Measurements from ENCODE around the gene NEU3. TPM values are rescaled to one million over a fixed set of nuclear protein-coding genes. Genes with fewer than 3 reads are reported as not detected.
"Not testable (repeated sequence)": the region's sequence is repeated elsewhere in the genome, so short reads cannot be mapped to it uniquely, and the experiment has no call there.

NEU3 gene
- total RNA-seq, 4 donors from 2014 or later = 2.6 to 11.7 (median 3.9) TPM

GRCh38 chr11:75047191-75047590, 58.5 kb downstream of the NEU3 start:
- Histone ChIP-seq H3K4me1 (no peaks in the 10 kb centered on the region), H3K27ac (no peak overlapping the region), H3K9me3 (peaks cover 1 to 3% of the 10 kb centered on the region in 2 donors), H3K27me3 (no peaks in the 10 kb centered on the region), H3K36me3 (no peaks in the 10 kb centered on the region), H3K4me3 (no peak overlapping the region)
- intact Hi-C loops (cut with DNase I; ENCODE audit: low total_unique reads) = no loop called here
- in situ Hi-C loops (cut with MboI; ENCODE audit: low pct_ligation_motif_present in 1 of 4, low pct_unique_long_range_greater_than_20kb in 1 of 4, low sequenced_read_pairs in 3 of 4) = no loop called here
- no peak for DNase-seq
- TF ChIP-seq POLR2AphosphoS5 (IDR thresholded peaks at IDR 0.05) (no peak), EP300 (IDR thresholded peaks at IDR 0.05; ENCODE audit: low read depth) (no peak), POLR2A (IDR thresholded peaks at IDR 0.05) (no peak)
- TF ChIP-seq, protein P1, sequence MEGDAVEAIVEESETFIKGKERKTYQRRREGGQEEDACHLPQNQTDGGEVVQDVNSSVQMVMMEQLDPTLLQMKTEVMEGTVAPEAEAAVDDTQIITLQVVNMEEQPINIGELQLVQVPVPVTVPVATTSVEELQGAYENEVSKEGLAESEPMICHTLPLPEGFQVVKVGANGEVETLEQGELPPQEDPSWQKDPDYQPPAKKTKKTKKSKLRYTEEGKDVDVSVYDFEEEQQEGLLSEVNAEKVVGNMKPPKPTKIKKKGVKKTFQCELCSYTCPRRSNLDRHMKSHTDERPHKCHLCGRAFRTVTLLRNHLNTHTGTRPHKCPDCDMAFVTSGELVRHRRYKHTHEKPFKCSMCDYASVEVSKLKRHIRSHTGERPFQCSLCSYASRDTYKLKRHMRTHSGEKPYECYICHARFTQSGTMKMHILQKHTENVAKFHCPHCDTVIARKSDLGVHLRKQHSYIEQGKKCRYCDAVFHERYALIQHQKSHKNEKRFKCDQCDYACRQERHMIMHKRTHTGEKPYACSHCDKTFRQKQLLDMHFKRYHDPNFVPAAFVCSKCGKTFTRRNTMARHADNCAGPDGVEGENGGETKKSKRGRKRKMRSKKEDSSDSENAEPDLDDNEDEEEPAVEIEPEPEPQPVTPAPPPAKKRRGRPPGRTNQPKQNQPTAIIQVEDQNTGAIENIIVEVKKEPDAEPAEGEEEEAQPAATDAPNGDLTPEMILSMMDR (IDR thresholded peaks at IDR 0.05) = no peak
- 88 to 92% methylated on average over 3 to 4 of the region's 4 CpGs for whole genome bisulfite sequencing, 2 donors (ENCODE audit: low coverage in 1 of 2)

- H3K4me1 ChIP-seq; H3K4me3 ChIP-seq; H3K27ac ChIP-seq; H3K36me3 ChIP-seq; in situ Hi-C loops (cut with MboI; ENCODE audit: low pct_ligation_motif_present in 1 of 4, low pct_unique_long_range_greater_than_20kb in 1 of 4, low sequenced_read_pairs in 3 of 4); H3K27me3 ChIP-seq; intact Hi-C loops (cut with DNase I; ENCODE audit: low total_unique reads): not testable (repeated sequence)
- H3K9me3 ChIP-seq = peaks cover 9 to 13% of the 10 kb centered on the region in 2 donors
- WGBS, 2 donors (ENCODE audit: low coverage in 1 of 2) = 51 to 52% methylated on average over 7 to 8 of the region's 8 CpGs
- DNase-seq = peak; percentile 42
Observed at GRCh38 chr11:75049501-75050266, 61.0 kb downstream of the NEU3 start.

DNA sequence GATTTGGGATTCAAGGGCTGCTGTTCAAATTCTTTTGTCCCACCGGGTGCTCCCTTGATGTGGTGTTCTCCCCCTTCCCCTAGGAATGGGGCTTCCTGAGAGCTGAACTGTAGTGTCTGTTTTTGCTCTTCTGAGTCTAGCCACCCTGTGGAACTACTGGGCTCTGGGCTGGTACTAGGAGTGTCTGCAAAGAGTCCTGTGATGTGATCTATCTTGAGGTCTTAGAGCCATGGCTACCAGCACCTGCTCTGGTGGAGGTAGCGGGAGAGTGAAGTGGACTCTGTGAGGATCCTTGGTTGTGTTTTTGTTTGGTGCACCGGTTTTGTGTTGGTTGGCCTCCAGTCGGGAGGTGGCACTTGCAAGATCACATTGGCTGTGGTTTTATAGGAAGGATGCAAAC, 61.8 kb downstream of the NEU3 start:
- Histone ChIP-seq H3K9me3 (peaks cover 9 to 13% of the 10 kb centered on the region in 2 donors), H3K27ac (no peak overlapping the region), H3K36me3 (no peaks in the 10 kb centered on the region), H3K4me3 (no peak overlapping the region), H3K27me3 (no peaks in the 10 kb centered on the region), H3K4me1 (no peaks in the 10 kb centered on the region)
- TF ChIP-seq POLR2AphosphoS5 (IDR thresholded peaks at IDR 0.05) = no peak
- no peak for TF ChIP-seq POLR2A (IDR thresholded peaks at IDR 0.05)
- no peak for TF ChIP-seq EP300 (IDR thresholded peaks at IDR 0.05; ENCODE audit: low read depth)
- TF ChIP-seq, protein P1 (IDR thresholded peaks at IDR 0.05) = no peak
- WGBS, 2 donors (ENCODE audit: low coverage in 1 of 2) = 76 to 100% methylated on average over 3 to 4 of the region's 4 CpGs
- intact Hi-C loops (cut with DNase I; ENCODE audit: low total_unique reads) (no loop called here), in situ Hi-C loops (cut with MboI; ENCODE audit: low pct_ligation_motif_present in 1 of 4, low pct_unique_long_range_greater_than_20kb in 1 of 4, low sequenced_read_pairs in 3 of 4) (no loop called here)
- DNase-seq = no peak

DNA sequence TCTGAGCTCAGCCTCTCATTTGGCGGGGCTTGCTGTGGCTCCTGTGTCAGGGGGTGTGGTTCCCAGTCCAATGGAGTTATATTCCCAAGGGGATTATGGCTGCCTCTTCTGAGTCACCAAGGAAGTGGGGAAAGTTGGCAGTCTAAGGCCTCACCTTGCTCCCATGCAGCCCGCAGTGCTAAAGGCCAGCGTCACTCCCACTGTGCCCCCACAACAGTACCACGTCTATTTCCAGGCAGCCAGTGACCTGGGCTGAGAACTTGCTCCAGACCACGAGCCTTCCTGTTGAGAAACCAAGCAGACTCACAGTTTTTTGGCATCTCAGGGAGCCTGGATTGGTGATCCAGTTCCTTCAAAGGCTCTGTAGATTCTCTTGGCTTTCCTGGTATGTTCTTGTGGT, 62.3 kb downstream of the NEU3 start:
- Histone ChIP-seq H3K27ac (no peak overlapping the region), H3K27me3 (no peaks in the 10 kb centered on the region), H3K9me3 (peaks cover 9 to 13% of the 10 kb centered on the region in 2 donors), H3K4me1 (no peaks in the 10 kb centered on the region), H3K36me3 (no peaks in the 10 kb centered on the region), H3K4me3 (no peak overlapping the region)
- DNase-seq = no peak
- WGBS, 2 donors (ENCODE audit: low coverage in 1 of 2) = 60 to 80% methylated on average over 1 to 5 of the region's 5 CpGs
- TF ChIP-seq, protein P1 (IDR thresholded peaks at IDR 0.05) = no peak
- TF ChIP-seq POLR2A (IDR thresholded peaks at IDR 0.05) = no peak
- in situ Hi-C loops (cut with MboI; ENCODE audit: low pct_ligation_motif_present in 1 of 4, low pct_unique_long_range_greater_than_20kb in 1 of 4, low sequenced_read_pairs in 3 of 4) (no loop called here), intact Hi-C loops (cut with DNase I; ENCODE audit: low total_unique reads) (no loop called here)

DNA sequence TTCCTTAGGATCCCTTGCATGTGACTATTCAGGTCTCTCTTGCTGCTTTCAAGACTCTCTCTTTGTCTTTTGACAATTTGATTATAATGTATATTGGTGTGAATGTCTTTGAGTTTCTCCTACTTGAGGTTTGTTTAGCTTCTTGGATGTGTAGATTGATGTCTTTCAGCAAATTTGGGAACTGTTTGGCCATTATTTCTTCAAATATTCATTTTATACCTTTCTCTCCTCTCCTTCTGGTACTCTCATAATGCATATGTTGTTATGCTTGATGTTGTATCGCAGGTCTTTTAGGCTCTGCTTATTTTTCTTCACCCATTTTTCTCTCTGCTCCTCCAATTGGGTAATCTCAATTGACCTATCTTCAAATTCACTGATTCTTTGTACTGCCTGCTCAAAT, 63.7 kb downstream of the NEU3 start:
- H3K27me3 ChIP-seq = no peaks in the 10 kb centered on the region
- WGBS, 2 donors (ENCODE audit: low coverage in 1 of 2) = 75 to 96% methylated on average over 1 of the region's 1 CpG
- H3K4me1 ChIP-seq = no peaks in the 10 kb centered on the region
- TF ChIP-seq POLR2AphosphoS5 (IDR thresholded peaks at IDR 0.05) (no peak), EP300 (IDR thresholded peaks at IDR 0.05; ENCODE audit: low read depth) (no peak), POLR2A (IDR thresholded peaks at IDR 0.05) (no peak)
- TF ChIP-seq, protein P1 (IDR thresholded peaks at IDR 0.05) = no peak
- no peaks in the 10 kb centered on the region for H3K36me3 ChIP-seq
- peaks cover 9 to 13% of the 10 kb centered on the region in 2 donors for H3K9me3 ChIP-seq
- no peak for DNase-seq
- in situ Hi-C loops (cut with MboI; ENCODE audit: low pct_ligation_motif_present in 1 of 4, low pct_unique_long_range_greater_than_20kb in 1 of 4, low sequenced_read_pairs in 3 of 4) = no loop called here
- no peak overlapping the region for H3K4me3 ChIP-seq
- H3K27ac ChIP-seq = no peak overlapping the region
- intact Hi-C loops (cut with DNase I; ENCODE audit: low total_unique reads) = no loop called here

Data from transverse colon (tissue), 4 donors.